Stimulated activated effector memory CD8-positive, alpha-beta T cell treated with anti-CD3 and anti-CD28 coated beads, Interleukin-12 subunit alpha, Interleukin-12 subunit beta, amount 100 ng/mL, for 72 hours (primary cell): ENCODE results near the gene L3MBTL4.
"Not testable (repeated sequence)": the region's sequence is repeated elsewhere in the genome, so short reads cannot be mapped to it uniquely, and the experiment has no call there.

ENCODE experiments used
- ATAC-seq: fragments of 150-1000 bp; cut with Tn5 transposase; 2 replicates; pipeline ENCODE4 v1.10.0; 2021
- DNase-seq, 2 donors: peaks; one replicate each; pipeline ENCODE4 v3.0.0; 2021 to 2022; ENCODE audit warnings: low spot score in 2 of 2
- H3K27ac Mint-ChIP-seq: one replicate; pipeline ENCODE4 v1.8.0; 2022; ENCODE audit warnings: mild to moderate bottlenecking, mixed read lengths
- H3K36me3 Mint-ChIP-seq: one replicate; pipeline ENCODE4 v1.8.0; 2022; ENCODE audit warnings: mild to moderate bottlenecking, mixed read lengths
- H3K4me1 Mint-ChIP-seq: one replicate; pipeline ENCODE4 v1.8.0; 2022; ENCODE audit warnings: mixed read lengths
- H3K4me3 Mint-ChIP-seq: one replicate; pipeline ENCODE4 v1.8.0; 2022; ENCODE audit warnings: mild to moderate bottlenecking, mixed read lengths
- H3K9me3 Mint-ChIP-seq: one replicate; pipeline ENCODE4 v1.8.0; 2022; ENCODE audit warnings: mixed read lengths

L3MBTL4 gene

GRCh38 chr18:6413579-6414117 is 1.1 kb downstream of the L3MBTL4 start:
- Mint-ChIP-seq H3K4me1 (no peaks in the 10 kb centered on the region), H3K36me3 (no peaks in the 10 kb centered on the region), H3K4me3 (peak overlapping the region; percentile 32), H3K9me3 (peaks cover 7% of the 10 kb centered on the region), H3K27ac (no peak overlapping the region)
- no peak for ATAC-seq
- DNase-seq: no peak

DNA sequence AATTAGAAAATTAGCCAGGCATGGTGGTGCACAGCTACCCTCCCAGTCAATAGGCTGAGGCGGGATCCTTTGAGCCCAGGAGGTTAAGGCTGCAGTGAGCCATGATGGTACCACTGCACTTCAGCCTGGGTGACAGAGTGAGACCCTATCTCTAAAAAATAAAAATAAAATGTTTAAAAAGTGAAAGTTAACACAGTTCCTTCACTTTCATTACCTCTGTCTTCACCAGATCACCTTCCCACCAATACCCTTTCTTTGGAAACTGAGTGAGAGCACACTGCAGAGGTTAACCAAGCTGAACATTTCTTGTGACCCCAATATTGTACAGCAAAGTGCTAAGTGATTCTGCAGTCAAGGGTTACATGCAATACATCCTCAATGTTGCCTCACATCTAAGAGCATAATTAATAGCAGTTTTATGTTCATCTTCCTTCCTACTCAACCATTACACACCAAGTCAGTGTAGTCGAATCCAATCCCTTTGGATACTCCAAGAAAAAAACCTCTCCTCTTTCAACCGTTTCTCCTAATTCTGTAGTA is 1.7 kb downstream of the L3MBTL4 start:
- no peak for DNase-seq
- peaks cover 7% of the 10 kb centered on the region for H3K9me3 Mint-ChIP-seq

DNA sequence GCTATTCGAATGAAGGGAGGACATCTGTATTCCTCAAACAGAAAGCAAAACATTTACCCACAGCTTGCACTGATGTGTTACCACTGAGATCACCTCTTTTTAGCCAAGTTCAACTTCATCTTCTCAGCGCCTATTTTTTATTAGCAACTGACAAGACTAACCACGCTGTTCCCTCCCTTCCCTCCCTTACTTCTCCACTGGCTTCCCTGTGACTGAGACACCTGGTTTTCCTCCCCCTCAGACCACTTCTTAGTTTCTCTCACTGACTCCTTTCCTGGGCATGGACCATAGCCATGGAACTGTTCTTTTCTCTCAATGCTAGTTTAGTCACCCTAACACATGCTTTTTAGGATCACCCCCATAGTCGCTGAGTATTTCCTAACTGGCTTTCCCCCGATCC is 3.3 kb downstream of the L3MBTL4 start:
- no peak overlapping the region for H3K4me3 Mint-ChIP-seq
- peaks cover 7% of the 10 kb centered on the region for H3K9me3 Mint-ChIP-seq
- H3K36me3 Mint-ChIP-seq: no peaks in the 10 kb centered on the region
- no peak for DNase-seq
- H3K4me1 Mint-ChIP-seq: no peaks in the 10 kb centered on the region
- H3K27ac Mint-ChIP-seq: no peak overlapping the region
- ATAC-seq: no peak

More for the DNA sequence above, 1.7 kb downstream of the L3MBTL4 start:
- ATAC-seq: no peak
- no peaks in the 10 kb centered on the region for H3K36me3 Mint-ChIP-seq
- no peak overlapping the region for H3K27ac Mint-ChIP-seq
- no peak overlapping the region for H3K4me3 Mint-ChIP-seq
- H3K4me1 Mint-ChIP-seq: no peaks in the 10 kb centered on the region

GRCh38 chr18:6409933-6410332 is 4.8 kb downstream of the L3MBTL4 start:
- no peak for DNase-seq
- H3K36me3 Mint-ChIP-seq: no peaks in the 10 kb centered on the region
- no peaks in the 10 kb centered on the region for H3K4me1 Mint-ChIP-seq
- peaks cover 4% of the 10 kb centered on the region for H3K9me3 Mint-ChIP-seq
- no peak overlapping the region for H3K4me3 Mint-ChIP-seq
- H3K27ac Mint-ChIP-seq: no peak overlapping the region
- no peak for ATAC-seq

GRCh38 chr18:6408543-6408942 is 6.2 kb downstream of the L3MBTL4 start:
- not testable (repeated sequence) for H3K4me3 Mint-ChIP-seq, H3K36me3 Mint-ChIP-seq, H3K27ac Mint-ChIP-seq, DNase-seq, H3K9me3 Mint-ChIP-seq, H3K4me1 Mint-ChIP-seq, ATAC-seq

DNA sequence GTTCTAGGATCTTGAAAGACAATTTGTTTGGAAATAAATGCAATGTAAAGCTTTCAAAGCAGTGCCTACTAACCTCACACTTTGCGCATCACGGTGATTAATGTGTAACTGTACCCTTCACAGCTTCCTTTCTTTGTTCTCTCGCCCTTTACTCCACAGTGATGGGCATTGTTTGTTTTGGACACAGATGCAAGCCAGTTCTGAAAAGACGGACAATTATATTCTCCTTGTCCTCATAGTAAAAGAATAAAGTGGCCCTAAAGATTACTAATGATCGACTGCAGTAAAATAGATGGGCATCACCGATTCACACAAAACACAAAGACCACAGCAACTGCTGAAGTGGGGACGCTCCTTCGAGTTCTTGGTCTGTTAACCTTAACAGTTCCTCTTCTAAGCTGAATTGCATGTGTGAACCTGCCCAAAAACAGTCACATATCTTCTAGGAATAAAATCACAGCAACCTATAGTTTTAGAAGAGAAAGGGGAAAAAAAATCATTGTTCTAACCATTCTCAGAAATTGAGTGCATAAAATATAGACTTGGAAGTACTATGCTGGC is 7.7 kb downstream of the L3MBTL4 start:
- H3K36me3 Mint-ChIP-seq: no peaks in the 10 kb centered on the region
- H3K27ac Mint-ChIP-seq: no peak overlapping the region
- ATAC-seq (no peak), DNase-seq (no peak)
- H3K9me3 Mint-ChIP-seq: peaks cover 2% of the 10 kb centered on the region
- H3K4me1 Mint-ChIP-seq: no peaks in the 10 kb centered on the region
- H3K4me3 Mint-ChIP-seq: no peak overlapping the region

- ATAC-seq: no peak
- Mint-ChIP-seq H3K27ac (no peak overlapping the region), H3K36me3 (no peaks in the 10 kb centered on the region), H3K9me3 (peaks cover 2% of the 10 kb centered on the region), H3K4me1 (no peaks in the 10 kb centered on the region), H3K4me3 (no peak overlapping the region)
- no peak for DNase-seq
Measured at GRCh38 chr18:6406075-6406909, 8.4 kb downstream of the L3MBTL4 start.

- no peak overlapping the region for H3K27ac Mint-ChIP-seq
- no peak for ATAC-seq
- peaks cover 4% of the 10 kb centered on the region for H3K9me3 Mint-ChIP-seq
- H3K4me3 Mint-ChIP-seq: no peak overlapping the region
- no peaks in the 10 kb centered on the region for H3K36me3 Mint-ChIP-seq
- DNase-seq: no peak
- H3K4me1 Mint-ChIP-seq: no peaks in the 10 kb centered on the region
Measured at GRCh38 chr18:6405237-6406074, 9.3 kb downstream of the L3MBTL4 start.

GRCh38 chr18:6404834-6405233 is 9.9 kb downstream of the L3MBTL4 start:
- ATAC-seq (no peak), DNase-seq (no peak)
- H3K4me1 Mint-ChIP-seq: no peaks in the 10 kb centered on the region
- H3K4me3 Mint-ChIP-seq: no peak overlapping the region
- H3K27ac Mint-ChIP-seq: no peak overlapping the region
- no peaks in the 10 kb centered on the region for H3K36me3 Mint-ChIP-seq
- peaks cover 3% of the 10 kb centered on the region for H3K9me3 Mint-ChIP-seq

DNA sequence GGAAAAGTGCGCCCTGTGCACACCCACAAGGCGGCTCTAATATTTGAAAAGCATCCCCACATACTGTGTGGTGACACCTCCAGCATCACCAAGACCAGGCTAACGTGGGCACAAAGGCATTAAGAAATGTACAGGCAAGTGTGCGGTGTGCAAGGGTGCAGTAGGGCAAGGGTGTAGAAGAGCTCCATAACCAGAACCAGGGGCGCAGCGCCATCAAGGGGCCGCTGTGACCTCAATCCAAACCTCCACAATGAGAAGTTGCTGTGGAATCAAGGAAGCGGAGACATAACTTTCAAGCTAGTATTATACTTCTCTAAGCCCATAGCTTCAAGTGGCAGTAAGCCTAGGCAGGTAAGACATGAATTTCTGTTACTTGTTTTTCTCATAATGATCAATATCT is 13.0 kb downstream of the L3MBTL4 start:
- peaks cover 3% of the 10 kb centered on the region for H3K9me3 Mint-ChIP-seq
- H3K36me3 Mint-ChIP-seq: no peaks in the 10 kb centered on the region
- no peaks in the 10 kb centered on the region for H3K4me1 Mint-ChIP-seq
- no peak for ATAC-seq
- no peak overlapping the region for H3K4me3 Mint-ChIP-seq
- DNase-seq: no peak
- H3K27ac Mint-ChIP-seq: no peak overlapping the region

- Mint-ChIP-seq H3K36me3 (no peaks in the 10 kb centered on the region), H3K4me3 (no peak overlapping the region), H3K4me1 (no peaks in the 10 kb centered on the region), H3K9me3 (peaks cover 3% of the 10 kb centered on the region), H3K27ac (no peak overlapping the region)
- ATAC-seq: no peak
- DNase-seq: no peak
Measured at GRCh38 chr18:6399776-6400175, 14.9 kb downstream of the L3MBTL4 start.

DNA sequence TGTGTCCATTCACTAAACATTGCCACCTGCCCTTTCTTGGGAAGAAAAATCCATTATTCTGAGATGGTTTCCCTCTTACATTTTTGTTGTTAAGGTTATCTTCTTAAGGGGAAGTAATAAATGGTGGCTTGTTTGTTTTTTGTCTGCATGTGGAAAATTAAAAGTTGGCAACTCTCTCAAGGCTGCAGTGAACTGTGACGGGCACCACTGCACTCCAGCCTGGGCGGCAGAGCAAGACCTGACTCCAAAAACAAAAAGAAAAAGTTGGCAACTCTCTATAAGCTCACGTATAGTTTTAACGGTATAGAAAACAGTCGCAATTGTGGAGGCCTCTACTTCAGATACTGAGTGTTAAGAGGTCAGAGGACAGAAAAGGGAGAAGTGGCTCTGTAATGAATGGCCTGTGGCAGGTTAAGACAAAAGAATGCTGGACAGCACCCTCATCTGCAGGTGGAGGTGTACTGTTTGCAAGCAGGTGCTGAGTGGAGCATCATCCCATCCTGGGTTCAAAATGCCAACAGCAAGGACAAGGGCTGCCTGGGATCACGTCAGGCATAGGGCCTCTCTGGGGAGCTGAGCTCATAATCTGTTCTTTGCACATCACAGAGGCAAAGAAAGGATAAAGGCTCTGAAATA is 16.7 kb downstream of the L3MBTL4 start:
- Mint-ChIP-seq H3K9me3 (peaks cover 10% of the 10 kb centered on the region), H3K27ac (no peak overlapping the region), H3K4me1 (no peaks in the 10 kb centered on the region), H3K36me3 (no peaks in the 10 kb centered on the region), H3K4me3 (no peak overlapping the region)
- no peak for DNase-seq
- no peak for ATAC-seq

DNA sequence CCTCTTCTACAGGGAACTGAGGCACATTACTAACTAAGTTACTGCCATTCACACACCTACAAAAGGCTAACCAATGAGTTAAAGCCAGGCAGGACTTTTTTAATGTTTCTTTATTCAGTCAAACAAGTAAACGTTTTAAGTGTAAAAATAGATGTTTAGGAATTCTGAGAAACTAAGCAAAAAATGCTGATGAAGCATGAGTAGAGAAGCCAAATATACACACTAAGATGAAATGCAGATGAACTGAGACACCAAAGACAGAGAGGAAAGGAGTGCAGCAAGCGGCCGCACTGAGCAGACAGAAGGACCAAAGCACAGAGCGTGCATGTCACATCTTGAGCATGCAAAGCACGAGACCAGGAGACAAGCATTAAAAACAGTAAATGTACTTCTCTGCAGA is 17.9 kb downstream of the L3MBTL4 start:
- peaks cover 11% of the 10 kb centered on the region for H3K9me3 Mint-ChIP-seq
- ATAC-seq (no peak), DNase-seq (no peak)
- no peak overlapping the region for H3K4me3 Mint-ChIP-seq
- H3K27ac Mint-ChIP-seq: no peak overlapping the region
- no peaks in the 10 kb centered on the region for H3K4me1 Mint-ChIP-seq
- no peaks in the 10 kb centered on the region for H3K36me3 Mint-ChIP-seq

DNA sequence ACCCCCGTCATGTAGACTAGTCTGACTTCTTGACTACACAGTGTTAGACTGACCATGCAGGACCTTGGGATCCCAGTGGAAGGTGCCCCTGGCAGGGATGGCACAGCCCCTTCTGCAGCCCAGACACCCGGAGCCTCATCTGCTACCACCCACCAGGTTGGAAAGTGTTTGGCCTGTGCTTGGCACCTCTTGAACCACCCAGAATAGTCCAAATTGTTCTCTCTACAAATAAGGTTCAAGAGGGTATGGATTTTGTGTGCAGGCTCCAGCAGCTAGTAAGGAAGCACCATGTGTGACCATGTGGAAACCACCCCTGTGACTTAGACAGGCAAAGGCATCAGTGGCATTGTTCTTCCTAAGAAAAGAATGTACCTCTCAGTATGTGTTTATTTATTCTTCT is 18.4 kb downstream of the L3MBTL4 start:
- DNase-seq (no peak), ATAC-seq (no peak)
- H3K27ac Mint-ChIP-seq: no peak overlapping the region
- H3K9me3 Mint-ChIP-seq: peaks cover 16% of the 10 kb centered on the region
- no peak overlapping the region for H3K4me3 Mint-ChIP-seq
- H3K36me3 Mint-ChIP-seq: no peaks in the 10 kb centered on the region
- H3K4me1 Mint-ChIP-seq: no peaks in the 10 kb centered on the region

GRCh38 chr18:6389005-6389404 is 25.7 kb downstream of the L3MBTL4 start:
- H3K9me3 Mint-ChIP-seq: peaks cover 22% of the 10 kb centered on the region
- H3K36me3 Mint-ChIP-seq: no peaks in the 10 kb centered on the region
- no peak for ATAC-seq
- no peak overlapping the region for H3K27ac Mint-ChIP-seq
- H3K4me3 Mint-ChIP-seq: no peak overlapping the region
- no peaks in the 10 kb centered on the region for H3K4me1 Mint-ChIP-seq
- no peak for DNase-seq
